GM19455 (cell line): ENCODE results near the gene GRID2.
A peak's percentile ranks its signal among the peaks of the same experiment; 100 is the strongest.

ENCODE experiments used
- ATAC-seq: cut with Tn5 transposase; IDR thresholded peaks from one replicate; pipeline ENCODE4 v1.9.1; 2021; ENCODE audit not compliant: unreplicated experiment

The GRID2 gene

GRCh38 chr4:93730251-93730650, 1426.5 kb downstream of the GRID2 start:
- no peak for ATAC-seq

- no peak for ATAC-seq
Observed at GRCh38 chr4:93730760-93731159, 1427.0 kb downstream of the GRID2 start.

DNA sequence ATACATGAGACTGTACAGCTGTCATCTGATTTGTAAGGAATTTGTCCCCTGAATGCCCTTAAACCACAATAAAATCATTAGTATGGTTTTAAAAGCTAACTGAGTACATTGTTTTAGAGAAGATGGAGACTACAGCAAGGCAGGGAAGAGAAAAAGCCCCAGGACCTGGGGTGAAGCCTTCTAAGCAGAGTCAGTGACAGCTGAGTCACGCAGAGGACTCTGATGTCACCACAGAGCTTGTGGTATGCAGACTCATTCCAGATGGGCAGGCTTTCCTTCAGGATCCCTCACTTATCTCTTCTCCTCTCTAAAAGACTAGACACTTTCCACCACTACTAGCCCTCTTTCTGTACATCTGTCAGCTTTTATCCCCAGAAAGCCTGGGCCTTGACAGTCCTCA, 1427.7 kb downstream of the GRID2 start:
- ATAC-seq: no peak

DNA sequence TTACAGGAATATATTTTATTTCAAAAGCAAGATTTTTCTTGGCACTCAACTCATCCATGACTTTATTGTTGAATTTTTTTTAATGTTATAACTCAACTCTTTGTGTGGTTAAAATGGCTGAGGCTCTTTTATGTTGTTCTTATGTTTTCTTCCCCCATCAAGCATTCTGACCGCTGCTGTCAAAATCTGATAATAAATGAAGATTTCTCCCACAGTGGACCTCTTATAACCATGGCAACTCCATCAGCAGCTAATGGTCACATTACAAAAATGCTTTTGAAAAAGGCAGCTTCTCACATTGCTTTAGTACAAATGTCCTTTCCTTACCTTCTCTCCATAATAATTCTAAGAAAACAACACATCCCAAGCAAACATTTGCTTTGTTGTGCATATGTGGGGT, 1428.7 kb downstream of the GRID2 start:
- no peak for ATAC-seq

DNA sequence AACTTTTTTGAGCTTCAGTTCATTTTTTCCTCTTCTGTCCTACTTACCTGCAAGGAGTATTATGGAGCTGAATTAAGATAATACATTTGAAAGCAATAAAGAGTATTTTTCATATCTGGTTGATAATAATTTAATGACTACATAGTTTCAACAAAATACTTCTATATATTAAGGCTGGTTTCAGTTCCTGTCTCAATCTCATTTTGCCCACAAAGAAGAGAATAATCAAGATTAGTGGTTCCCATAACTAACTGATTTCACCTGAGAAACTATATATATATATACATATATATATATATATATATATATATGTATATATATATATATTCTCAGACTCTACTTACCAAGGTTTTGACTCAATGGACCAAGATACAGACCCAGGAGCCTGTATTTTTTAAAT, 1437.1 kb downstream of the GRID2 start:
- no peak for ATAC-seq

GRCh38 chr4:93743022-93743421, 1439.3 kb downstream of the GRID2 start:
- no peak for ATAC-seq

DNA sequence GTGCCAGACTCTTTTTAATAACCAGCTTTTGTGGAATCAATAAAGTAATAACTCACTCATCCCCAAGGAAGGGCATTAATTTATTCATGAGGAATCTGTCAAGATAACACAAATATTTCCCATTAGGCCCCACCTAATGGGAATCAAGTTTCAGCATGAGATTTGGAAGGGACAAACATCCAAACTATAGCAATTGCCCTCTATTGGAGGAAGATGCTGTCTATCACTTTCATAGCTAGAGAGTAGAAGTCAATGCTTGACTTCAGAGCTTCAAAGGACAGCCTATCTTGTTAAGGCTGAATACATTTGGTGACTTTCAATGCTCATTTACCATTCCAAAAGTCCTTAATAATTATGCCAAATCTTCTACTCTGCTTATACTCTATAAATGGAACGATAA, 1439.9 kb downstream of the GRID2 start:
- no peak for ATAC-seq

GRCh38 chr4:93744961-93745360, 1441.2 kb downstream of the GRID2 start:
- ATAC-seq: no peak

- no peak for ATAC-seq
Observed at GRCh38 chr4:93746031-93746430, 1442.3 kb downstream of the GRID2 start.

DNA sequence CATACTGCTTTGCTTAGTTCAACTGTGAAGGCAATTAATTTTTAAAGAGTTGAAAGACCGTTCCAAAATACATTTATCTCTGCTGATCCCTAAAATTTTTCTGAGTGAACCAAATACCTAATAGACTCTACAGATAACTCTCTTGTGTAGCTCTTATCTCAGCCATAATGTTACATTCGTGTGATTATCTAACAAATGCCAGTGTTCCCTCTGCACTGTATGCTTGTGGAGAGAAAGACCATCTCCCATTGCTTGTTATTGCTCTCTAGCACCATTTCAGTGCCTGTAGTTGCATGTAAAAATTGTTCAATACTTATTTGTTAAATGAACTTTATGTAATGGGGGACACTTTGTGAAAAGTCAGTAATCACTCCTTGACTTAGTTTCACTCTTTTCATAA, 1443.5 kb downstream of the GRID2 start:
- no peak for ATAC-seq

- ATAC-seq: peak; percentile 17
Observed at GRCh38 chr4:93748373-93749291, 1444.9 kb downstream of the GRID2 start.

- peak; percentile 62 for ATAC-seq
Observed at GRCh38 chr4:93749292-93749761, 1445.6 kb downstream of the GRID2 start.

DNA sequence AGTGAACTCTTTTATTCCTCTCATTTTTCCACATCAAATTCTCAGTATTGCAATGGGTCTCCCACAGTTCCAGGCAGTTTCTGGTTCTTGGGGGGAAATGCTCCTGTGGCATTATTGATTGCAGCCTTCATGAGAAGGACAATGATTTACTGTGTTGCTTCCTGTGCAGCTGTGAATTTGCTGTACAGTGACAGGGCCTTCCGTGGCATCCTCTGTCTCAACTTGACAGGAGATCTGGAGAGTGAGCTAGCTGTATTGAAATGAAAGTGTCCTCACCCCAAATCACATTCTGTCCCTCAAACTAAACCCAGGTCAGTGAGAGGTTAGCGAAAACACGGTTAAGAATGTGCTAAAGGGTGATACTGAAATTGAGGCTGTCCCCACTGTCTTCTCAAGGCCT, 1447.6 kb downstream of the GRID2 start:
- no peak for ATAC-seq

DNA sequence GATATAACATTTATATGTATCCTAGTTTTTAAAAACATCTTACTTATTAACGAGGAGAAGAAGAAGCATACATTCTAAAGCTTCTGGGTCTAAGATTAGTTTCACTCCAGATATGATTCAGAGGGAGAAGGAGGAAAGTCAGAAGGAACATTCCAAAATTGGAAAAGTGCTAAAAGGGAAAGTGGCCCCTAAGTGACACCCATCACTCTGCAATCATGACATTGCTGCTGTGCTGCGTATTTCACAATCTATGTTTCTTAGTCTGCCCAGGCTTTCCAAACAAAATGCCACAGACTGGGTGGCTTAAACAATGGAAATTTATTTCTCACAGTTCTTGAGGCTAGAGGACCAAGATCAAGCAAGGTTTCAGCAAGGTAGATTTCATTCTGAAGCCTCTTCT, 1452.3 kb downstream of the GRID2 start:
- ATAC-seq: no peak

DNA sequence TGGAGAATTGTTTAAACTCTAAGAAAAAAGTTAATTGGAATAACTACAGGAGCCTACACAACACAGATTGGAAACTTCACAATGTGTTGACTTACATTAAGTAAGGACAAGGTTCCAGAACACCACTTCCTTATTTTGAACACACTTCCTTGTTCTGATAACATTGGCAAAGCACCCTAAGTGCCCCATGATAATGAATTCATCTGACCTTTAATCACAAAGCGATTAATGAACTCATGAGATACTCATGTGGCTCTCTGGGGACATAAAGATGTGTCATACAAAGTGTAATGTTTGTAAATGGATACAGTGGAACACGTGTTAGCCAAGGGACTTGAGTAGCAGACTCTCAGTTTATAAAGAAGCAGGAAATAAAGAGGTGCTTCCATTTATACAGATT, 1455.7 kb downstream of the GRID2 start:
- no peak for ATAC-seq

- no peak for ATAC-seq
Observed at GRCh38 chr4:93760284-93760683, 1456.5 kb downstream of the GRID2 start.

- ATAC-seq: no peak
Observed at GRCh38 chr4:93761286-93761685, 1457.5 kb downstream of the GRID2 start.

GRCh38 chr4:93764639-93765246, 1461.0 kb downstream of the GRID2 start:
- peak; percentile 80 for ATAC-seq

- no peak for ATAC-seq
Observed at GRCh38 chr4:93767917-93768316, 1464.2 kb downstream of the GRID2 start.

DNA sequence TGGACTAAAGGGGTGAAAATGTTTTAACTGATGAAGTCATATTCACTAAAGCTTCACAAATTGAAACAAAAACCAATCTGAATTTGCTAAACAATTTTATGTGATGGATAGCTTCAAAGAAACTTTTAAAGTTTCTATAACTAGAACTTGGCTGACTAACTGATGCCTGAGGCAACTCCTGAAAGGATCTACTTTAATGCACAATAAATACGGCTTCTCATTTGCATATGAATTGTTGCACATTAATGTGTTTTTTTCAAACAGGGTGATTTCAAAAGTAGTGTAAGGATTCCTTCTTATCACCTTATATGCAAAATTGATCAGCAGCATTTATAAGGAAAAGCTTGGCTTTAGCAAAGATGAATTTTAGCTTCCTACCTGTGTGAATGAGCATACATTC, 1466.4 kb downstream of the GRID2 start:
- no peak for ATAC-seq

- no peak for ATAC-seq
Observed at GRCh38 chr4:93771640-93772411, 1468.1 kb downstream of the GRID2 start.

DNA sequence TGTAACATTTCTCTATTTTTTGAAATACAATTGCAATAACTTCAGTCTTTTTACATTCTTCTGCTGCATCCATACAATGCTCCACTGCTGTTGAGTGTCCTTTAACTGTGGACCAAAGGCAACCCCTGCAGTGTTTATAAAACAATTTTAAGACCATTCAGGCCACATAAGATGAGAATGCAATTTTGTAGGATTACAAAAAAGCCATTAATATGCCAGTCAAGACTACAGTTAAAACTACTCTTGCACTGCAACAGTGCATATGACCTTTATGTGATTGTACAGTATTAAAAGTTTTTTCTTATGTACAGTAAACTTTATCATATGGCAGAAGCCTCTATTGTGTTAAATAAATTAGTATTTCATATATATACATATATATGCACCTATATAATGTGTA, 1469.1 kb downstream of the GRID2 start:
- no peak for ATAC-seq
